ENCODE data around the gene TCEA3. TPM values are rescaled to one million over a fixed set of nuclear protein-coding genes. Genes with fewer than 3 reads are reported as not detected.
A peak's percentile ranks its signal among the peaks of the same experiment; 100 is the strongest.
"Not testable (repeated sequence)": the region's sequence is repeated elsewhere in the genome, so short reads cannot be mapped to it uniquely, and the experiment has no call there.

Gene TCEA3
- polyA plus RNA-seq, 4 donors = 20.5 to 55.2 (median 32.4) TPM

- peak overlapping the region in 2 of 3 donors; percentile 51 to 68 for H3K27ac ChIP-seq (ENCODE audit: low read depth in 1 of 3, low read length in 2 of 3)
- peaks cover 2 to 24% (median 11%) of the 10 kb centered on the region in 3 donors for H3K4me1 ChIP-seq (ENCODE audit: control insufficient read depth in 3 of 3, insufficient read depth in 2 of 3, low read depth in 1 of 3, low read length in 2 of 3)
- no peak overlapping the region for H3K4me3 ChIP-seq (ENCODE audit: low read depth in 1 of 3, low read length in 3 of 3)
- peaks cover 0 to 15% (median 0%) of the 10 kb centered on the region in 3 donors for H3K36me3 ChIP-seq (ENCODE audit: control insufficient read depth in 3 of 3, insufficient read depth in 2 of 3, low read depth in 1 of 3, low read length in 3 of 3)
- peak; percentile 79 to 94 for DNase-seq
- WGBS, 3 donors = 20 to 58% (median 38%) methylated on average over 5 of the region's 5 CpGs
- no peak for FAIRE-seq
- no peaks in the 10 kb centered on the region for H3K9me3 ChIP-seq (ENCODE audit: control insufficient read depth in 2 of 2, insufficient read depth in 1 of 2, low read depth in 1 of 2, low read length in 1 of 2)
- no peaks in the 10 kb centered on the region for H3K27me3 ChIP-seq (ENCODE audit: control insufficient read depth in 3 of 3, insufficient read depth in 3 of 3, low read length in 3 of 3)
Measured at GRCh38 chr1:23381233-23381885, 43.2 kb downstream of the TCEA3 start.

- peak overlapping the region in 2 of 3 donors; percentile 51 to 68 for H3K27ac ChIP-seq (ENCODE audit: low read depth in 1 of 3, low read length in 2 of 3)
- H3K36me3 ChIP-seq (ENCODE audit: control insufficient read depth in 3 of 3, insufficient read depth in 2 of 3, low read depth in 1 of 3, low read length in 3 of 3) = peaks cover 0 to 13% (median 0%) of the 10 kb centered on the region in 3 donors
- FAIRE-seq (no peak), DNase-seq (no peak)
- WGBS, 3 donors = 50 to 58% (median 57%) methylated on average over 5 of the region's 5 CpGs
- H3K4me1 ChIP-seq (ENCODE audit: control insufficient read depth in 3 of 3, insufficient read depth in 2 of 3, low read depth in 1 of 3, low read length in 2 of 3) = peaks cover 2 to 24% (median 11%) of the 10 kb centered on the region in 3 donors
- no peaks in the 10 kb centered on the region for H3K27me3 ChIP-seq (ENCODE audit: control insufficient read depth in 3 of 3, insufficient read depth in 3 of 3, low read length in 3 of 3)
- no peaks in the 10 kb centered on the region for H3K9me3 ChIP-seq (ENCODE audit: control insufficient read depth in 2 of 2, insufficient read depth in 1 of 2, low read depth in 1 of 2, low read length in 1 of 2)
- H3K4me3 ChIP-seq (ENCODE audit: low read depth in 1 of 3, low read length in 3 of 3) = no peak overlapping the region
Measured at GRCh38 chr1:23380719-23381118, 43.8 kb downstream of the TCEA3 start.

DNA sequence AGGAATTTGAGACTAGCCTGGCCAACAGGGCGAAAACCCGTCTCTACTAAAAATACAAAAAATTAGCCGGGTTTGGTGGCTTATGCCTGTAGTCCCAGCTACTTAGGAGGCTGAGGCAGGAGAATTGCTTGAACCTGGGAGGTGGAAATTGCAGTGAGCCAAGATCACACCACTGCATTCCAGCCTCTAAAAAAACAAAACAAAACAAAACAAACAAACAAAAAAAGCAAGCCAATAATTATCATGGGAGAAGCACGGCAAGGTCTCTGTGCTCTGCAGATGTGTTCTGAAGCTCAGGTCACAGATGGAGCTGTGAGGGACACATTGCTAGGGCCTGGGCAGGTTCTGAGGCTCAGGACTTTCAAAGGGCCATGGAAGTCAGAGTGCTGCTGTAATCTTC, 44.3 kb downstream of the TCEA3 start:
- H3K27me3 ChIP-seq (ENCODE audit: control insufficient read depth in 3 of 3, insufficient read depth in 3 of 3, low read length in 3 of 3); H3K9me3 ChIP-seq (ENCODE audit: control insufficient read depth in 2 of 2, insufficient read depth in 1 of 2, low read depth in 1 of 2, low read length in 1 of 2); H3K4me3 ChIP-seq (ENCODE audit: low read depth in 1 of 3, low read length in 3 of 3); H3K27ac ChIP-seq (ENCODE audit: low read depth in 1 of 3, low read length in 2 of 3); FAIRE-seq; DNase-seq: not testable (repeated sequence)
- peaks cover 2 to 24% (median 8%) of the 10 kb centered on the region in 3 donors for H3K4me1 ChIP-seq (ENCODE audit: control insufficient read depth in 3 of 3, insufficient read depth in 2 of 3, low read depth in 1 of 3, low read length in 2 of 3)
- 66 to 73% (median 68%) methylated on average over 4 of the region's 4 CpGs for WGBS, 3 donors
- peaks cover 0 to 12% (median 0%) of the 10 kb centered on the region in 3 donors for H3K36me3 ChIP-seq (ENCODE audit: control insufficient read depth in 3 of 3, insufficient read depth in 2 of 3, low read depth in 1 of 3, low read length in 3 of 3)

DNA sequence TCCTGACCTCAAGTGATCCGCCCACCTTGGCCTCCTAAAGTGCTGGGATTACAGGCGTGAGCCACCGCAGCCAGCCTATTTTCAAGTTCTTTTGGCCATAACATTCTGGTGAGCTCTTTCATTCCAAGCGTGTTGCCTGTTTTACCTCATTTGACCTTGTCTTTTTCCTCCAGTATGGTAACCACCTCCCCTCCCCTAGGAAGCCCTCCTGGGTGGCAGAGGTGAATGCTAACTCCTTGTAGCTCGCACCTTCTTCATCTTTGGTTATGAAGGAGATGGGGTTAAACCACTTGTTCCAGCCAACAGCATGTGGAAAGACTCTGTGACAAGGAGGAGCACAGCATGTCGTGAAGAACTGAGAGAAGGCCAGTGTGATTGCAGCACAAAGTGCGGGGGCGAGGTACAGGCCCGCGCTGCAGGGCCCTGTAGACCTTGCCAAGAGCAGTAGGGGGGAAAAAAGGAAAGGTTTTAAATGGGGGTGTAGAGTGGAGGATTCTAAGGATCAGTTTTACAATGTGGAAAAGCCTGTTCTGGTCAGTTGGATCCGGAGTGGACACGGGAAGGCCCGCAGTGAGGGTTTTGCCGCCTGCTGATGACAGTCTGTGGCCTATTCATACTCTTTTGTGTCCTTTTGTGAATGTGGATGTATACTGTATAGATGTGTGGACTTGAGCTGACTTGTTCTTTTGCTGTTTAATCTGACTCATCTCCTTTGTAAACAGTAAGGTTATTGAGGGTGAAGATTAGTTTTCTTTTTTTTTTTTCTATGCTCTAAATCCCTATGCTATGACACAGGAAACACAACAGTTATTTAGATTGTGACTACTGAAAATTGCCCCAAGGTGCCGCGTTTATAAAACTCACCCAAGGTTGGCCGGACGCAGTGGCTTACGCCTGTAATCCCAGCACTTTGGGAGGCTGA, 47.4 kb downstream of the TCEA3 start:
- Histone ChIP-seq H3K4me3 (ENCODE audit: low read depth in 1 of 3, low read length in 3 of 3) (no peak overlapping the region), H3K4me1 (ENCODE audit: control insufficient read depth in 3 of 3, insufficient read depth in 2 of 3, low read depth in 1 of 3, low read length in 2 of 3) (peaks cover 0 to 25% (median 4%) of the 10 kb centered on the region in 3 donors), H3K27me3 (ENCODE audit: control insufficient read depth in 3 of 3, insufficient read depth in 3 of 3, low read length in 3 of 3) (no peaks in the 10 kb centered on the region), H3K27ac (ENCODE audit: low read depth in 1 of 3, low read length in 2 of 3) (peak overlapping the region; percentile 45 to 74 (median 65)), H3K36me3 (ENCODE audit: control insufficient read depth in 3 of 3, insufficient read depth in 2 of 3, low read depth in 1 of 3, low read length in 3 of 3) (peaks cover 0 to 4% (median 0%) of the 10 kb centered on the region in 3 donors), H3K9me3 (ENCODE audit: control insufficient read depth in 2 of 2, insufficient read depth in 1 of 2, low read depth in 1 of 2, low read length in 1 of 2) (no peaks in the 10 kb centered on the region)
- DNase-seq = peak; percentile 65 to 67
- FAIRE-seq = no peak
- WGBS, 3 donors = 39 to 53% (median 46%) methylated on average over 19 of the region's 19 CpGs

GRCh38 chr1:23374079-23374735, 50.3 kb downstream of the TCEA3 start:
- peaks cover 6 to 29% (median 9%) of the 10 kb centered on the region in 3 donors for H3K4me1 ChIP-seq (ENCODE audit: control insufficient read depth in 3 of 3, insufficient read depth in 2 of 3, low read depth in 1 of 3, low read length in 2 of 3)
- H3K36me3 ChIP-seq (ENCODE audit: control insufficient read depth in 3 of 3, insufficient read depth in 2 of 3, low read depth in 1 of 3, low read length in 3 of 3); H3K27ac ChIP-seq (ENCODE audit: low read depth in 1 of 3, low read length in 2 of 3); H3K4me3 ChIP-seq (ENCODE audit: low read depth in 1 of 3, low read length in 3 of 3); DNase-seq; FAIRE-seq; H3K9me3 ChIP-seq (ENCODE audit: control insufficient read depth in 2 of 2, insufficient read depth in 1 of 2, low read depth in 1 of 2, low read length in 1 of 2); H3K27me3 ChIP-seq (ENCODE audit: control insufficient read depth in 3 of 3, insufficient read depth in 3 of 3, low read length in 3 of 3): not testable (repeated sequence)
- 89 to 91% (median 91%) methylated on average over 12 of the region's 12 CpGs for WGBS, 3 donors

DNA sequence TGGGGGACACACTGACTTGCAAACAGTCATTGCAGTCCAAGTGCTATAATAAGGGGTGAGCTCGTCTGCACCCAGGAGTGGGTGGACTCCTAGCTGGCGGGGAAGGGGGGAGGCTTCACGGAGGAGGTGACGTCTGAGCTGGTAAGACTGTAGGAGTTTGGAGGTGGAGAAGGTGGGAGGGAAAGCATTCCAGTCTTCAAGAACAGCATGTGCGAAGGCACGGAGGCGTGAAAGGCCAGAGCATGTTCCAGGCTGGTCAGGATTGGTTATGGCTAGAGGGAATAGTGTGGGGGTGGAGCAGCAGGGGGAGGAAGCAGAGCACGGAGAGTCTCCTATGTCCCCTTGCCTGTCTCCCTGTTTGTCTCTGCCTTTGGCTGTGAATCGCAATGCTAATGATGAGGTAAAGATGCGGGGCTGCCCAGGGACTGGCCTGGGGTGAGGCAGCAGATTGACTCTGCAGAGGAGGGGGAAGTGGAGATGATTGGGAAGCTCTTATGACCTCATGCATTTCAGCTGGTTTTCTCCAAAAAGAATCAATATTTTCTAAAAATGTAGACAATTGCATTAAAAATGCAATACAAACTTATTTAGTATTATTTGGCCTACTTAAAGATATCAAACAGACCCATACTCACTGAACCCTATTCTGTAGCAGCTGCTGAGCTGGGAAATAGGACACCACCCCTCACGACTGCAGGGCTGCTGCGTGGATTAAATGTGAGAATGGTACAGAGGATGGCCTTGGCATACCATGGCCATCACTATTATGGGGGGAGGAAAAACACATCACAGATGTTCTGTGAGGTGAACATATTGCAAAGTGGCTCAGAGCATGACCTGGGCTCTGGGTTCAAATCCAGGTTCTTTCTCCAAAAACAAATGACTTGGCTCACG, 52.3 kb downstream of the TCEA3 start:
- DNase-seq (no peak), FAIRE-seq (no peak)
- H3K9me3 ChIP-seq (ENCODE audit: control insufficient read depth in 2 of 2, insufficient read depth in 1 of 2, low read depth in 1 of 2, low read length in 1 of 2) = no peaks in the 10 kb centered on the region
- no peaks in the 10 kb centered on the region for H3K27me3 ChIP-seq (ENCODE audit: control insufficient read depth in 3 of 3, insufficient read depth in 3 of 3, low read length in 3 of 3)
- 84 to 93% (median 85%) methylated on average over 13 of the region's 13 CpGs for WGBS, 3 donors
- no peak overlapping the region for H3K4me3 ChIP-seq (ENCODE audit: low read depth in 1 of 3, low read length in 3 of 3)
- peaks cover 6 to 32% (median 9%) of the 10 kb centered on the region in 3 donors for H3K4me1 ChIP-seq (ENCODE audit: control insufficient read depth in 3 of 3, insufficient read depth in 2 of 3, low read depth in 1 of 3, low read length in 2 of 3)
- H3K36me3 ChIP-seq (ENCODE audit: control insufficient read depth in 3 of 3, insufficient read depth in 2 of 3, low read depth in 1 of 3, low read length in 3 of 3) = peaks cover 0 to 9% (median 0%) of the 10 kb centered on the region in 3 donors
- H3K27ac ChIP-seq (ENCODE audit: low read depth in 1 of 3, low read length in 2 of 3) = no peak overlapping the region

- H3K27me3 ChIP-seq (ENCODE audit: control insufficient read depth in 3 of 3, insufficient read depth in 3 of 3, low read length in 3 of 3) = no peaks in the 10 kb centered on the region
- H3K4me3 ChIP-seq (ENCODE audit: low read depth in 1 of 3, low read length in 3 of 3) = peak overlapping the region in 1 of 3 donors; percentile 98
- DNase-seq (peak; percentile 43 to 53), FAIRE-seq (no peak)
- peaks cover 4 to 37% (median 9%) of the 10 kb centered on the region in 3 donors for H3K4me1 ChIP-seq (ENCODE audit: control insufficient read depth in 3 of 3, insufficient read depth in 2 of 3, low read depth in 1 of 3, low read length in 2 of 3)
- peaks cover 0 to 5% of the 10 kb centered on the region in 2 donors for H3K9me3 ChIP-seq (ENCODE audit: control insufficient read depth in 2 of 2, insufficient read depth in 1 of 2, low read depth in 1 of 2, low read length in 1 of 2)
- H3K36me3 ChIP-seq (ENCODE audit: control insufficient read depth in 3 of 3, insufficient read depth in 2 of 3, low read depth in 1 of 3, low read length in 3 of 3) = peaks cover 0 to 9% (median 3%) of the 10 kb centered on the region in 3 donors
- H3K27ac ChIP-seq (ENCODE audit: low read depth in 1 of 3, low read length in 2 of 3) = peak overlapping the region; percentile 27 to 99 (median 50)
- 26 to 35% (median 32%) methylated on average over 13 of the region's 13 CpGs for WGBS, 3 donors
Measured at GRCh38 chr1:23370709-23371584, 53.6 kb downstream of the TCEA3 start.

Data from small intestine (tissue), 7 donors.